SW480 (cell line): ENCODE measurements around the gene ADCK2.
"Not testable (repeated sequence)": the region's sequence is repeated elsewhere in the genome, so short reads cannot be mapped to it uniquely, and the experiment has no call there.

Source experiments
- DNase-seq: peaks from one replicate; pipeline ENCODE4 v3.0.0-alpha.2; 2016; ENCODE audit warnings: low spot score

ADCK2 gene

GRCh38 chr7:140673063-140673773 is 473 bp downstream of the ADCK2 start:
- peak; percentile 51 for DNase-seq

GRCh38 chr7:140673774-140674155 is 1.0 kb downstream of the ADCK2 start:
- DNase-seq = no peak

GRCh38 chr7:140674356-140674800 is 1.6 kb downstream of the ADCK2 start:
- no peak for DNase-seq

- DNase-seq = peak; percentile 61
Measured at GRCh38 chr7:140674899-140675701, 2.4 kb downstream of the ADCK2 start.

GRCh38 chr7:140675726-140676125 is 3.0 kb downstream of the ADCK2 start:
- no peak for DNase-seq

- DNase-seq = no peak
Measured at GRCh38 chr7:140676306-140676705, 3.6 kb downstream of the ADCK2 start.

- DNase-seq = not testable (repeated sequence)
Measured at GRCh38 chr7:140676956-140677355, 4.2 kb downstream of the ADCK2 start.

GRCh38 chr7:140677496-140677895 is 4.8 kb downstream of the ADCK2 start:
- DNase-seq = no peak

- DNase-seq = no peak
Measured at GRCh38 chr7:140678081-140678815, 5.5 kb downstream of the ADCK2 start.

GRCh38 chr7:140678816-140679130 is 6.0 kb downstream of the ADCK2 start:
- no peak for DNase-seq

- no peak for DNase-seq
Measured at GRCh38 chr7:140679186-140679585, 6.4 kb downstream of the ADCK2 start.

- no peak for DNase-seq
Measured at GRCh38 chr7:140680886-140681285, 8.1 kb downstream of the ADCK2 start.

- DNase-seq = no peak
Measured at GRCh38 chr7:140681766-140682165, 9.0 kb downstream of the ADCK2 start.

GRCh38 chr7:140683657-140684056 is 10.9 kb downstream of the ADCK2 start:
- no peak for DNase-seq

- DNase-seq = no peak
Measured at GRCh38 chr7:140684066-140684950, 11.6 kb downstream of the ADCK2 start.

- no peak for DNase-seq
Measured at GRCh38 chr7:140685407-140686087, 12.8 kb downstream of the ADCK2 start.

- no peak for DNase-seq
Measured at GRCh38 chr7:140686921-140687320, 14.2 kb downstream of the ADCK2 start.

GRCh38 chr7:140688341-140688740 is 15.6 kb downstream of the ADCK2 start:
- DNase-seq = no peak

GRCh38 chr7:140689199-140690152 is 16.7 kb downstream of the ADCK2 start:
- DNase-seq = no peak
